IMR-90 (cell line): ENCODE measurements around the gene FAM124A. TPM values are rescaled to one million over a fixed set of nuclear protein-coding genes. Genes with fewer than 3 reads are reported as not detected.

Experiments used
- ATAC-seq: fragments of 200-7000 bp; cut with Tn5 transposase; 2 replicates; pipeline ENCODE4 v1.9.1; 2020; ENCODE audit warnings: low read depth, mild to moderate bottlenecking, moderate library complexity
- BruUV-seq: library from RNA; stranded (reverse); fragments of 400-500 nt; replicated peaks from 2 replicates; lab custom pipeline; 2021; lab: Mats Ljungman, UMichigan
- CTCF ChIA-PET: fragments of 300-600 bp; formaldehyde crosslinking; extraction: SDS; loops from one replicate; lab custom pipeline; 2021; ENCODE audit warnings: antibody characterized with exemption; lab: Yijun Ruan, JAX
- POLR2A ChIA-PET: fragments of 300-600 bp; sonication (Branson Sonifier 250); formaldehyde crosslinking; loops from one replicate; lab custom pipeline; 2022; ENCODE audit warnings: antibody characterized with exemption; ENCODE audit not compliant: unreplicated experiment; lab: Charles Lee
- DNase-seq: peaks from one replicate; pipeline ENCODE4 v3.0.0; 2013
- H2AFZ ChIP-seq: replicated peaks from 2 replicates; pipeline ENCODE3; 2013; ENCODE audit warnings: low read length, mild to moderate bottlenecking; ENCODE audit not compliant: poor library complexity
- H2AK5ac ChIP-seq: 2 replicates; pipeline ENCODE4 v1.6.1; 2013; ENCODE audit warnings: low read depth, low read length, inconsistent platforms
- H2AK9ac ChIP-seq: replicated peaks from 2 replicates; pipeline ENCODE3; 2013; ENCODE audit warnings: mild to moderate bottlenecking, low read depth, low read length, moderate library complexity; ENCODE audit not compliant: poor library complexity
- H2BK120ac ChIP-seq: 2 replicates; pipeline ENCODE4 v1.6.1; 2013; ENCODE audit warnings: low read depth, low read length, inconsistent platforms
- H2BK15ac ChIP-seq: 3 replicates; pipeline ENCODE4 v1.6.1; 2013; ENCODE audit warnings: low read depth, low read length, inconsistent platforms
- H2BK20ac ChIP-seq: 2 replicates; pipeline ENCODE4 v1.6.1; 2013; ENCODE audit warnings: low read depth, mild to moderate bottlenecking, inconsistent platforms, low read length, moderate library complexity
- H2BK5ac ChIP-seq: 2 replicates; pipeline ENCODE4 v1.6.1; 2013; ENCODE audit warnings: mild to moderate bottlenecking, low read depth, low read length, inconsistent platforms; ENCODE audit not compliant: poor library complexity, severe bottlenecking
- H3K14ac ChIP-seq: replicated peaks from 2 replicates; pipeline ENCODE4 v1.6.1; 2013; ENCODE audit warnings: low read depth, low read length, inconsistent platforms
- H3K18ac ChIP-seq: 2 replicates; pipeline ENCODE4 v1.6.1; 2013; ENCODE audit warnings: low read depth, low read length, control low read depth
- H3K23ac ChIP-seq: 2 replicates; pipeline ENCODE4 v1.6.1; 2013; ENCODE audit warnings: low read depth, low read length, inconsistent platforms
- H3K27ac ChIP-seq: 2 replicates; pipeline ENCODE4 v1.5.1; 2013; ENCODE audit warnings: mild to moderate bottlenecking, control low read depth, low read length; ENCODE audit not compliant: insufficient read depth
- H3K27me3 ChIP-seq: 2 replicates; pipeline ENCODE4 v1.6.1; 2013; ENCODE audit warnings: low read length; ENCODE audit not compliant: control insufficient read depth, insufficient read depth
- H3K36me3 ChIP-seq: 2 replicates; pipeline ENCODE4 v1.6.1; 2013; ENCODE audit warnings: low read length, mixed read lengths; ENCODE audit not compliant: control insufficient read depth, insufficient read depth
- H3K4ac ChIP-seq: 2 replicates; pipeline ENCODE4 v1.6.1; 2013; ENCODE audit warnings: low read depth, low read length, inconsistent platforms
- H3K4me1 ChIP-seq: 2 replicates; pipeline ENCODE4 v1.6.1; 2013; ENCODE audit warnings: low read length, mixed read lengths; ENCODE audit not compliant: control insufficient read depth, insufficient read depth
- H3K4me2 ChIP-seq: 2 replicates; pipeline ENCODE4 v1.6.1; 2013; ENCODE audit warnings: low read depth, mild to moderate bottlenecking, control low read depth, low read length, moderate library complexity
- H3K4me3 ChIP-seq: 2 replicates; pipeline ENCODE4 v1.5.1; 2013; ENCODE audit warnings: low read depth, mild to moderate bottlenecking, control low read depth, low read length, moderate library complexity; ENCODE audit not compliant: insufficient read depth
- H3K56ac ChIP-seq: 2 replicates; pipeline ENCODE4 v1.6.1; 2013; ENCODE audit warnings: low read length, inconsistent platforms; ENCODE audit not compliant: insufficient read depth; ENCODE audit errors: extremely low read depth
- H3K79me1 ChIP-seq, 2 experiments: 2 replicates each; pipeline ENCODE4 v1.6.1; 2013; ENCODE audit warnings: low read length in 2 of 2, inconsistent platforms in 1 of 2, low read depth in 1 of 2
- H3K9ac ChIP-seq: 2 replicates; pipeline ENCODE4 v1.6.1; 2013; ENCODE audit warnings: low read depth, low read length, control low read depth
- H3K9me1 ChIP-seq: 2 replicates; pipeline ENCODE4 v1.6.1; 2013; ENCODE audit warnings: low read length, inconsistent platforms; ENCODE audit not compliant: insufficient read depth
- H3K9me3 ChIP-seq: 2 replicates; pipeline ENCODE4 v1.6.1; 2013; ENCODE audit warnings: low read length; ENCODE audit not compliant: control insufficient read depth, insufficient read depth
- H4K20me1 ChIP-seq: 2 replicates; pipeline ENCODE4 v1.6.1; 2013; ENCODE audit warnings: low read length, inconsistent platforms; ENCODE audit not compliant: insufficient read depth
- H4K5ac ChIP-seq: 2 replicates; pipeline ENCODE4 v1.6.1; 2013; ENCODE audit warnings: mild to moderate bottlenecking, low read depth, low read length, control low read depth
- H4K8ac ChIP-seq, 2 experiments: 2 replicates each; pipeline ENCODE4 v1.6.1; 2013; ENCODE audit warnings: low read depth in 2 of 2, low read length in 2 of 2, control low read depth in 1 of 2, inconsistent platforms in 1 of 2
- H4K91ac ChIP-seq: 2 replicates; pipeline ENCODE4 v1.6.1; 2013; ENCODE audit warnings: low read depth, low read length, inconsistent platforms; ENCODE audit not compliant: insufficient read depth
- BHLHE40 ChIP-seq: fragments of 150-350 bp; IDR thresholded peaks from 2 replicates; pipeline ENCODE4 v1.6.1; 2016; ENCODE audit warnings: mild to moderate bottlenecking, low read depth, low read length
- CEBPB ChIP-seq: IDR thresholded peaks from 2 replicates; pipeline ENCODE4 v1.6.1; 2012; ENCODE audit warnings: low read depth, low read length, improper control_type of control experiment
- CTCF ChIP-seq: conservative IDR thresholded peaks from 2 replicates; pipeline ENCODE4 v1.5.1; 2012; ENCODE audit warnings: mild to moderate bottlenecking, low read depth, low read length, improper control_type of control experiment
- FOS ChIP-seq: fragments of 150-350 bp; IDR thresholded peaks from 2 replicates; pipeline ENCODE4 v1.6.1; 2016; ENCODE audit warnings: low read depth, low read length
- MAFK ChIP-seq: IDR thresholded peaks from 2 replicates; pipeline ENCODE4 v1.6.1; 2012; ENCODE audit warnings: low read depth, low read length, improper control_type of control experiment
- MXI1 ChIP-seq: IDR thresholded peaks from 2 replicates; pipeline ENCODE4 v1.6.1; 2012; ENCODE audit warnings: low read depth, mild to moderate bottlenecking, low read length, moderate library complexity, borderline replicate concordance
- NFE2L2 ChIP-seq: fragments of 150-350 bp; IDR thresholded peaks from 2 replicates; pipeline ENCODE4 v1.6.1; 2016; ENCODE audit warnings: low read depth, mild to moderate bottlenecking, low read length
- POLR2A ChIP-seq: IDR thresholded peaks from 2 replicates; pipeline ENCODE4 v1.6.1; 2012; ENCODE audit warnings: mild to moderate bottlenecking, low read depth, low read length
- RAD21 ChIP-seq: IDR thresholded peaks from 2 replicates; pipeline ENCODE4 v1.6.1; 2012; ENCODE audit warnings: low read length, improper control_type of control experiment
- RCOR1 ChIP-seq: IDR thresholded peaks from 2 replicates; pipeline ENCODE4 v1.6.1; 2012; ENCODE audit warnings: mild to moderate bottlenecking, low read length, improper control_type of control experiment; ENCODE audit not compliant: insufficient replicate concordance
- RFX5 ChIP-seq: IDR thresholded peaks from 2 replicates; pipeline ENCODE4 v1.8.0; 2012; ENCODE audit warnings: low read depth, mild to moderate bottlenecking, low read length, moderate library complexity
- SMC3 ChIP-seq: fragments of 150-350 bp; IDR thresholded peaks from 2 replicates; pipeline ENCODE4 v1.6.1; 2016; ENCODE audit warnings: low read depth, mild to moderate bottlenecking, antibody characterized with exemption, low read length, moderate library complexity
- USF2 ChIP-seq: fragments of 150-350 bp; IDR thresholded peaks from 2 replicates; pipeline ENCODE4 v1.6.1; 2017; ENCODE audit warnings: mild to moderate bottlenecking, antibody characterized with exemption, low read length, low read depth
- WGBS, 2 experiments: methylation state at CpG; one replicate each; pipeline versions ENCODE4 v1.1.5 to v1.1.7; 2013; ENCODE audit warnings: missing lambda C conversion rate in 2 of 2; ENCODE audit not compliant: insufficient read length in 1 of 2; ENCODE audit errors: extremely low coverage in 2 of 2; 5-methylcytosine and 5-hydroxymethylcytosine counted together
- dilution Hi-C: fragments of 300-500 bp; cut with HindIII; formaldehyde crosslinking; loops from one replicate; pipeline ENCODE4 v1.14.3; 2018; ENCODE audit warnings: low sequenced_read_pairs; ENCODE audit not compliant: unreplicated experiment
- in situ Hi-C: fragments of 300-500 bp; cut with MboI; formaldehyde crosslinking; loops from 3 replicates; pipeline ENCODE4 v1.14.3; 2019; ENCODE audit warnings: low sequenced_read_pairs, inconsistent platforms, mixed read lengths
- intact Hi-C: fragments of 100-400 bp; cut with micrococcal nuclease; formaldehyde crosslinking; loops from 2 replicates; pipeline ENCODE4 v1.10.0; 2022
- polyA plus RNA-seq, 3 experiments: library from polyadenylated mRNA; depleted of rRNA; stranded (reverse); fragments of >200 nt; gene quantifications; 2 replicates each; pipeline ENCODE4 v1.2.3, GENCODE V29; 2012; ENCODE audit warnings: low replicate concordance in 1 of 3
- total RNA-seq: library from RNA; depleted of rRNA; stranded (reverse); fragments of >200 nt; gene quantifications from 2 replicates; pipeline ENCODE4 v1.2.3, GENCODE V29; 2012

The FAM124A gene
- total and polyA plus RNA-seq, 2 of the 4 experiments (the other 2 are of a cell fraction): 0.03 TPM; not detected in 1

- Histone ChIP-seq H3K9me3 (no peaks in the 10 kb centered on the region), H2BK15ac (no peak overlapping the region), H3K4ac (no peak overlapping the region), H4K20me1 (no peaks in the 10 kb centered on the region), H3K27ac (no peak overlapping the region), H3K18ac (no peak overlapping the region), H3K23ac (no peak overlapping the region), H4K5ac (no peak overlapping the region), H3K4me3 (no peak overlapping the region), H3K4me2 (no peak overlapping the region), H2AFZ (no peak overlapping the region), H3K9me1 (no peaks in the 10 kb centered on the region), H4K8ac (no peak overlapping the region), H3K27me3 (peaks cover 25% of the 10 kb centered on the region), H3K9ac (no peak overlapping the region), H3K56ac (no peak overlapping the region), H4K91ac (no peak overlapping the region), H2BK5ac (no peak overlapping the region), H3K36me3 (no peaks in the 10 kb centered on the region), H2AK5ac (no peak overlapping the region), H2BK120ac (no peak overlapping the region), H3K4me1 (no peaks in the 10 kb centered on the region), H2AK9ac (no peak overlapping the region), H3K79me1 (no peaks in the 10 kb centered on the region), H3K14ac (no peak overlapping the region), H2BK20ac (no peak overlapping the region)
- ChIA-PET CTCF (no interaction called here), POLR2A (no interaction called here)
- WGBS, 2 experiments: no CpG with 5 or more reads among the region's 5 CpGs
- TF ChIP-seq BHLHE40 (no peak), RFX5 (no peak), POLR2A (no peak), RAD21 (no peak), MAFK (no peak), NFE2L2 (no peak), RCOR1 (no peak), MXI1 (no peak), CEBPB (no peak), FOS (no peak), CTCF (no peak), USF2 (no peak), SMC3 (no peak)
- intact Hi-C loops: no loop called here
- no peak for ATAC-seq
- in situ Hi-C loops: no loop called here
- no peak for DNase-seq
- no TSS peak for BruUV-seq
- dilution Hi-C loops: no loop called here
Observed at GRCh38 chr13:51240178-51240577, 18.0 kb downstream of the FAM124A start.
